ENCODE results near the gene SCNN1A.

GRCh38 chr12:6364044-6364374 lies 11.4 kb downstream of the SCNN1A start:
- TF ChIP-seq CTCF (IDR thresholded peaks at IDR 0.05), result no peak
- TF ChIP-seq POLR2AphosphoS5 (IDR thresholded peaks at IDR 0.05; ENCODE audit: insufficient read depth in 1 of 2, low read depth in 1 of 2), result no peak
